Vagina (tissue), 2 donors: ENCODE measurements around the gene RNF215. TPM values are rescaled to one million over a fixed set of nuclear protein-coding genes. Genes with fewer than 3 reads are reported as not detected.

Source experiments
- DNase-seq, 2 donors: peaks; one replicate each; pipeline ENCODE4 v3.0.0-alpha.2; 2017; ENCODE audit errors: extremely low spot score in 2 of 2
- H3K27ac ChIP-seq: fragments of 200-600 bp; sonication (generic); one replicate; pipeline ENCODE4 v1.5.1; 2019
- H3K27me3 ChIP-seq: fragments of 200-600 bp; sonication (generic); one replicate; pipeline ENCODE4 v1.5.1; 2019
- H3K36me3 ChIP-seq, 2 donors: fragments of 200-600 bp; sonication (generic); one replicate each; pipeline ENCODE4 v1.5.1; 2017 to 2019
- H3K4me1 ChIP-seq: fragments of 200-600 bp; sonication (generic); one replicate; pipeline ENCODE4 v1.5.1; 2019
- H3K4me3 ChIP-seq, 2 donors: fragments of 200-600 bp; sonication (generic); 1 replicate in 1 of 2; 2 replicates in 1 of 2; pipeline ENCODE4 v1.5.1; 2016 to 2019
- H3K9me3 ChIP-seq: fragments of 200-600 bp; sonication (generic); one replicate; pipeline ENCODE4 v1.5.1; 2019
- POLR2A ChIP-seq, 2 donors: fragments of 450-650 bp; IDR thresholded peaks; one replicate each; pipeline ENCODE4 v1.6.1; 2017; ENCODE audit warnings: antibody characterized with exemption in 2 of 2, mild to moderate bottlenecking in 2 of 2, moderate library complexity in 2 of 2
- POLR2AphosphoS5 ChIP-seq, 2 donors: sonication (generic); formaldehyde crosslinking; IDR thresholded peaks; one replicate each; pipeline ENCODE4 v1.9.0; 2017; ENCODE audit warnings: antibody characterized with exemption in 2 of 2, mild to moderate bottlenecking in 2 of 2, low read depth in 1 of 2; ENCODE audit not compliant: insufficient read depth in 1 of 2
- intact Hi-C: fragments of 100-400 bp; cut with DNase I; formaldehyde crosslinking; loops from one replicate; pipeline ENCODE4 v1.15.1; 2023
- small RNA-seq: library from RNA; depleted of rRNA; stranded (forward); fragments of <200 nt; gene quantifications from one replicate; pipeline ENCODE3, GENCODE V24; 2016
- total RNA-seq: library from RNA; depleted of rRNA; stranded (reverse); fragments of >200 nt; gene quantifications from one replicate; pipeline ENCODE4 v1.2.3, GENCODE V29; 2016
- TF ChIP-seq, protein P1 (sequence below), 3 experiments: fragments of 450-650 bp in 2 of 3; fragments of 200-600 bp in 1 of 3; sonication (generic) in 1 of 3; IDR thresholded peaks; one replicate each; pipeline ENCODE4 v1.5.1; 2017 to 2019; ENCODE audit warnings: antibody characterized with exemption in 3 of 3, mild to moderate bottlenecking in 2 of 3, moderate library complexity in 2 of 3

The RNF215 gene
- total RNA-seq, 1 donor from 2014 or later: 17.4 TPM

DNA sequence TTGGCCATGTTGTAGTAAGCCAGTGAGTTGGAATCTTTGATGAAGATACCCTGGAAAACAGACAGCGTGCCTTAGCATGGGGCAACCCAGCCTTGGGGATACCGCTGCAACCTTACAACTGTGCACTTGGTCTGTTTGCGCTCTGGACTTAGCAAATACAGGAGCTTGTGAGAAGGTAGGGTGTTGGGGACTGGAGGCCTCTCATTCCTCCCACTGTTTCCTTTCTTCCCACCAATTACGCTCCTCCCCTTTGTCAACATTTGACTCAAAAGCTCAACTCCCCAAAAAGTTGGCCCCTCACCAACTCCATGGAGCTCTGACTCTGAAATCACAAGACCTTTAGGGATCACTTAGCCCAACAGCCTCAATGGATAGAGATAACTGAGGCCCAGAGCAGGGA is 52.6 kb downstream of the RNF215 start:
- H3K9me3 ChIP-seq: no peaks in the 10 kb centered on the region
- H3K27ac ChIP-seq: no peak overlapping the region
- no peaks in the 10 kb centered on the region for H3K27me3 ChIP-seq
- intact Hi-C loops: no loop called here
- peaks cover 0 to 82% of the 10 kb centered on the region in 2 donors for H3K36me3 ChIP-seq
- no peak overlapping the region for H3K4me3 ChIP-seq
- TF ChIP-seq POLR2AphosphoS5 (IDR thresholded peaks at IDR 0.05; ENCODE audit: insufficient read depth in 1 of 2, low read depth in 1 of 2) (no peak), POLR2A (IDR thresholded peaks at IDR 0.05) (no peak)
- TF ChIP-seq, protein P1, sequence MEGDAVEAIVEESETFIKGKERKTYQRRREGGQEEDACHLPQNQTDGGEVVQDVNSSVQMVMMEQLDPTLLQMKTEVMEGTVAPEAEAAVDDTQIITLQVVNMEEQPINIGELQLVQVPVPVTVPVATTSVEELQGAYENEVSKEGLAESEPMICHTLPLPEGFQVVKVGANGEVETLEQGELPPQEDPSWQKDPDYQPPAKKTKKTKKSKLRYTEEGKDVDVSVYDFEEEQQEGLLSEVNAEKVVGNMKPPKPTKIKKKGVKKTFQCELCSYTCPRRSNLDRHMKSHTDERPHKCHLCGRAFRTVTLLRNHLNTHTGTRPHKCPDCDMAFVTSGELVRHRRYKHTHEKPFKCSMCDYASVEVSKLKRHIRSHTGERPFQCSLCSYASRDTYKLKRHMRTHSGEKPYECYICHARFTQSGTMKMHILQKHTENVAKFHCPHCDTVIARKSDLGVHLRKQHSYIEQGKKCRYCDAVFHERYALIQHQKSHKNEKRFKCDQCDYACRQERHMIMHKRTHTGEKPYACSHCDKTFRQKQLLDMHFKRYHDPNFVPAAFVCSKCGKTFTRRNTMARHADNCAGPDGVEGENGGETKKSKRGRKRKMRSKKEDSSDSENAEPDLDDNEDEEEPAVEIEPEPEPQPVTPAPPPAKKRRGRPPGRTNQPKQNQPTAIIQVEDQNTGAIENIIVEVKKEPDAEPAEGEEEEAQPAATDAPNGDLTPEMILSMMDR (IDR thresholded peaks at IDR 0.05): no peak
- no peaks in the 10 kb centered on the region for H3K4me1 ChIP-seq
- no peak for DNase-seq

DNA sequence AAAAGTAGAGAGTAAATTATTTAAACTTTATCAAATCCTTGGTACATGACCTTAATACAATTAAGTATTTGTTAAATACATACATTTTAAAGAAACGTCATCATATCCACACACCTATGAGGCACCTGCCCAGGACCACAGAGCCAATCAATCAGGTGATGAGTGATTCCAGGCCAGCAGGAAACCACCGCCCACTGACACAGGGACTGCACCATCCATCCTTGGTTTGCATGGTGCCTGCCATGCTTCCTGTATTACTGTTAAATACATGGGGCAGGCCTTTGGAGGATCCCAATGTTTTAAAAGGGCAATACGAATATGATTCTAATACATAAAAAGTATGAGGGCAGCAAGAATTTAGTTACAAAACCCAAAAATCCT is 53.5 kb downstream of the RNF215 start:
- intact Hi-C loops: no loop called here
- Histone ChIP-seq H3K4me1 (no peaks in the 10 kb centered on the region), H3K27me3 (no peaks in the 10 kb centered on the region), H3K27ac (no peak overlapping the region), H3K9me3 (no peaks in the 10 kb centered on the region), H3K4me3 (no peak overlapping the region), H3K36me3 (peaks cover 0 to 73% of the 10 kb centered on the region in 2 donors)
- DNase-seq: no peak
- TF ChIP-seq POLR2A (IDR thresholded peaks at IDR 0.05): no peak
- TF ChIP-seq, protein P1 (IDR thresholded peaks at IDR 0.05): no peak

DNA sequence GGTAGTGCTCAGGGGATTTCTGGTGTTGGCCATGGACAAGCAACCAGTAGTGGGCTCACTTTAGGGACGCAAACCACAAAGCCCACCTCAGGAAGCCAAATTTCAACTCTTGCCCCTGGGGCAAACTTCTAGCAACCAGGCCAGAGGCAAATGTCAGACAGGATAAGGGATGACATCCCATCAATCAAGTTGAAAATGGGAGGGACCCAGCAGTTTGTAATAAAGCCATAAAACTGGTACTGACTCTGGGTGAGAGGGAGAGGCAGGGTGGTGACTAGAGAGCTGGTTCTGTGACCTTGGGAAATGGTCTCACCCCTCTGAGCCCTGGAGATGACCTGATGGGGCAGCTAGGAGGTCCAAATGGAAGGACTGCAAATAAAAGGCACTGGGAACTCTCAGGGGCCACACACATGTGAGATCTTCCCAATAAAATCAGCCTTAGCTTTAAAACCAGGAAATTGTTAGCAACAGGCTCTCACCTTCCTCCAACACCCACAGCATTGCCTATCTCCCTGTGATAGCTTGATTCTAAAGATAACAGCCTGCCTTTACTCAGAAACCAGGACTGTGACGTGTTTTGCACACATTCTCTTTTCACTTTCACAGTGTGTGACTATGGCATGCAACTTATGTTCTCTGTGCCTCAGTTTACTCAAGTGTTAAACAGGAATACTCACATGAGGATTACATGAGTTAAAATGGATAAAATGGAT is 54.1 kb downstream of the RNF215 start:
- H3K9me3 ChIP-seq: no peaks in the 10 kb centered on the region
- H3K36me3 ChIP-seq: peaks cover 0 to 67% of the 10 kb centered on the region in 2 donors
- H3K4me1 ChIP-seq: no peaks in the 10 kb centered on the region
- no peak for DNase-seq
- TF ChIP-seq POLR2AphosphoS5 (IDR thresholded peaks at IDR 0.05; ENCODE audit: insufficient read depth in 1 of 2, low read depth in 1 of 2) (no peak), POLR2A (IDR thresholded peaks at IDR 0.05) (no peak)
- TF ChIP-seq, protein P1 (IDR thresholded peaks at IDR 0.05): no peak
- intact Hi-C loops: no loop called here
- H3K27ac ChIP-seq: no peak overlapping the region
- H3K4me3 ChIP-seq: no peak overlapping the region
- no peaks in the 10 kb centered on the region for H3K27me3 ChIP-seq

DNA sequence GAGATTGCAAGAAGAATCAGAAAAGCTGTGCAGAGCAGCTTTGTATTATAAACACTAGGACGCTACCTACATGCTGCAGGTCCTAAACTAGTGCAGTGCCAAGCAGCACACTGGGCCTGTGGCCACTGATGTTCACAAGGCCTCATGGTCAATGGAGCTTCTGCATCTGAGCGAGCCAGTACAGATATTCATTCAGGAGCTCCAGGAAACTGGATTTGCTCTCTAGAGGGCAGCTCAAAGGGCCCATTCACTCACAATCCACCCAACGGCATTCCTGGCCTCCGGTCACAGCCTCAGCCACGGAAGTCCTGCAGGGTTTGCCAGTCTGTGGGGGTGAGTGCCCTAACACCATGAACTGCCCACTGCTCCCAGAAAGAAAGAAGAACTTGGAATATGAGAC is 54.7 kb downstream of the RNF215 start:
- Histone ChIP-seq H3K27me3 (no peaks in the 10 kb centered on the region), H3K36me3 (peaks cover 0 to 61% of the 10 kb centered on the region in 2 donors), H3K4me3 (no peak overlapping the region), H3K4me1 (peaks cover 3% of the 10 kb centered on the region), H3K9me3 (no peaks in the 10 kb centered on the region), H3K27ac (no peak overlapping the region)
- intact Hi-C loops: no loop called here
- no peak for DNase-seq
- TF ChIP-seq, protein P1 (IDR thresholded peaks at IDR 0.05): no peak
- TF ChIP-seq POLR2A (IDR thresholded peaks at IDR 0.05) (no peak), POLR2AphosphoS5 (IDR thresholded peaks at IDR 0.05; ENCODE audit: insufficient read depth in 1 of 2, low read depth in 1 of 2) (no peak)

Small RNA genes within 50 kb of the gene (small RNA-seq; reads per million reads assigned to genes)
- gene AC004832.3 (not detected), gene RNU6-564P (not detected)

Other genes with a start within 250 kb of the RNF215 start
- gene LIF, start 140.7 kb downstream of the RNF215 start, total RNA-seq: 0.49 TPM
- not detected for gene OSM, start 120.6 kb downstream of the RNF215 start, total RNA-seq
- gene CASTOR1, start 97.9 kb downstream of the RNF215 start, total RNA-seq: 51.8 TPM
- 51.3 TPM for gene TBC1D10A, start 60.5 kb downstream of the RNF215 start, total RNA-seq
- gene SF3A1, start 30.5 kb downstream of the RNF215 start, total RNA-seq: 78.3 TPM
- gene CCDC157, start 30.4 kb downstream of the RNF215 start, total RNA-seq: 4.2 TPM
- gene SEC14L2, start 9.6 kb upstream of the RNF215 start, total RNA-seq: 20.6 TPM
- 21.1 TPM for gene MTFP1, start 38.4 kb upstream of the RNF215 start, total RNA-seq
- gene SEC14L3, start 84.6 kb upstream of the RNF215 start, total RNA-seq: not detected
- gene SEC14L4, start 118.3 kb upstream of the RNF215 start, total RNA-seq: not detected
- gene SEC14L6, start 159.3 kb upstream of the RNF215 start, total RNA-seq: not detected
- not detected for gene GAL3ST1, start 187.3 kb upstream of the RNF215 start, total RNA-seq
- gene PES1, start 204.5 kb upstream of the RNF215 start, total RNA-seq: 75.6 TPM
- gene TCN2, start 219.8 kb upstream of the RNF215 start, total RNA-seq: 20.4 TPM
- 6.4 TPM for gene SLC35E4, start 248.4 kb upstream of the RNF215 start, total RNA-seq